ENCODE results near the gene POMGNT1.

GRCh38 chr1:46211051-46211450, 12.8 kb upstream of the POMGNT1 start:
- no peak for TF ChIP-seq POLR2A (IDR thresholded peaks at IDR 0.05)
- TF ChIP-seq CTCF (IDR thresholded peaks at IDR 0.05) = no peak
- TF ChIP-seq EP300 (IDR thresholded peaks at IDR 0.05) = no peak
- TF ChIP-seq POLR2AphosphoS5 (IDR thresholded peaks at IDR 0.05) = no peak
